H4 (cell line): ENCODE results near the gene PTPRN2. TPM values are rescaled to one million over a fixed set of nuclear protein-coding genes. Genes with fewer than 3 reads are reported as not detected.

Experiments used
- DNase-seq: peaks from one replicate; pipeline ENCODE4 v3.0.0-alpha.2; 2015; ENCODE audit warnings: low spot score
- total RNA-seq: library from RNA; depleted of rRNA; stranded (reverse); fragments of >200 nt; shearing (Covaris generic); gene quantifications from 2 replicates; pipeline ENCODE4 v1.2.3, GENCODE V29; 2014

The PTPRN2 gene
- total RNA-seq, 1 experiment from 2014 or later, result 0.97 TPM

GRCh38 chr7:158117341-158118222 lies 470.0 kb downstream of the PTPRN2 start:
- no peak for DNase-seq

GRCh38 chr7:158116235-158116634 lies 471.4 kb downstream of the PTPRN2 start:
- no peak for DNase-seq

GRCh38 chr7:158114056-158114850 lies 473.4 kb downstream of the PTPRN2 start:
- no peak for DNase-seq

GRCh38 chr7:158113321-158114025 lies 474.1 kb downstream of the PTPRN2 start:
- no peak for DNase-seq

GRCh38 chr7:158112571-158113320 lies 474.9 kb downstream of the PTPRN2 start:
- no peak for DNase-seq

GRCh38 chr7:158111906-158112570 lies 475.6 kb downstream of the PTPRN2 start:
- DNase-seq, result no peak

- peak; percentile 84 for DNase-seq
Measured at GRCh38 chr7:158111049-158111751, 476.4 kb downstream of the PTPRN2 start.

- no peak for DNase-seq
Measured at GRCh38 chr7:158110661-158111048, 477.0 kb downstream of the PTPRN2 start.

GRCh38 chr7:158110034-158110590 lies 477.5 kb downstream of the PTPRN2 start:
- no peak for DNase-seq

- peak; percentile 23 for DNase-seq
Measured at GRCh38 chr7:158109364-158110033, 478.1 kb downstream of the PTPRN2 start.

- no peak for DNase-seq
Measured at GRCh38 chr7:158108646-158109293, 478.9 kb downstream of the PTPRN2 start.

GRCh38 chr7:158107806-158108205 lies 479.8 kb downstream of the PTPRN2 start:
- DNase-seq, result no peak

GRCh38 chr7:158106272-158106671 lies 481.4 kb downstream of the PTPRN2 start:
- DNase-seq, result no peak

GRCh38 chr7:158103378-158103777 lies 484.2 kb downstream of the PTPRN2 start:
- no peak for DNase-seq

GRCh38 chr7:158102897-158103296 lies 484.7 kb downstream of the PTPRN2 start:
- no peak for DNase-seq

GRCh38 chr7:158101821-158102450 lies 485.7 kb downstream of the PTPRN2 start:
- DNase-seq, result no peak

GRCh38 chr7:158098125-158099030 lies 489.2 kb downstream of the PTPRN2 start:
- DNase-seq, result no peak
